ENCODE measurements around the gene GALR2.
A peak's percentile ranks its signal among the peaks of the same experiment; 100 is the strongest.
"Not testable (repeated sequence)": the region's sequence is repeated elsewhere in the genome, so short reads cannot be mapped to it uniquely, and the experiment has no call there.

GALR2 gene

DNA sequence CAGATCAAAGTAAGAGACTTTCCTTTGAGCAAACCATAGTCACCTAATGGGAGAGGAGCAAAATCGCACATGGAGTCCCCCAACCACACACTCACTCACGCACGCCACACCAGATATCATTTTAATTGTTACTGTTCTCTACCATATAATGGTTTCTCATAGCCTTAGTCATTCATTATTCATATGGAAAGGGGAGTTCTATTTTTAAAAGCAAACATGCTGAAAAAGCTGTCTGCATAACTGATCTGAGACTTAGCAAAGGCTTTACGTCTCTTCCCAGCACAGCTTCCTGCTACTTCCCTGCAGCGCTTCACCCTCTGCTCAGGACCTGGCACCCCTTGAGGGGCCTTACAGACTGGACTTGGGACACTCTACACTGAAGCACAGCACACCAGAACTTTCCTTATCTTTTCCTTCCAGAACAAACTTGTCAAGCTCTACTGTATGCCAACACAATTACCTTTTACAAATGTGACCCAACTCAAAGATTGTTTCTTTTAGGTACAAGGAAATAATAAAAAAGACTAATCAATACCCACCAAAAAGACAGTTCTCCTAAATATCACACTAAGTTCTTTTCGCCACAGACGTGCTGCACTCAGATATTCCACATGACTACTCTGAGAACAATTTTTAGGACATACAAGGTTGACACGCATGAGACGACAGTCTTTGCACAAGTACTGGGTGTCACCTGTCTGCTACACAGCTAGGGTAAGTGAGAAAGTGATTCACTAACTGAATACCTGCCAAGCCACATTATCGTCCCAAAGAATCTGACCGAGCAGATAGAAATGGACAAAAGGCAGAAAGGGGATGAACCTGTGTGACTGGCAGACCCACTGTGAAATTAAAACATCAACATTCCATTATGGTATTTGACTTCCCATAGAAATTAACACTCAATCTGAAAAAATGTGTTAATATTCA is 23.8 kb upstream of the GALR2 start:
- DNase-seq, result no peak

DNA sequence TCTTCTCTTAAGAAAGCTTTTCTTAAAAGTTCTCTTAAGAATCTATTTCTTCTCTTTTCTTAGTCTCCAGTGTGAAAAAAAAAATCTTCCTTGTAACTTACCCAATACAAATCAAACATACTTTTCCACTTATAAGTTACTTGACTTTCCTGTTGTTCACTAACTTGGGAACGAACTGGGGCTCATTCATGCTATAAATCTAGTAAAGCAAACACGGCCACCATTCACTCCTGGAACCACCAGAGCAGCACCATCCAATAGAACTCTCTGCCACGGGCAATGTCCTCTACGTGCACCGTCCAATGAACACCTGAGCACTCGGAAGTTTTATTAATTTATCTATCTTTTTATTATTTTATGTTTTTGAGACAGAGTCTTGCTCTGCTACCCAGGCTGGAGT is 23.0 kb upstream of the GALR2 start:
- DNase-seq, result no peak

DNA sequence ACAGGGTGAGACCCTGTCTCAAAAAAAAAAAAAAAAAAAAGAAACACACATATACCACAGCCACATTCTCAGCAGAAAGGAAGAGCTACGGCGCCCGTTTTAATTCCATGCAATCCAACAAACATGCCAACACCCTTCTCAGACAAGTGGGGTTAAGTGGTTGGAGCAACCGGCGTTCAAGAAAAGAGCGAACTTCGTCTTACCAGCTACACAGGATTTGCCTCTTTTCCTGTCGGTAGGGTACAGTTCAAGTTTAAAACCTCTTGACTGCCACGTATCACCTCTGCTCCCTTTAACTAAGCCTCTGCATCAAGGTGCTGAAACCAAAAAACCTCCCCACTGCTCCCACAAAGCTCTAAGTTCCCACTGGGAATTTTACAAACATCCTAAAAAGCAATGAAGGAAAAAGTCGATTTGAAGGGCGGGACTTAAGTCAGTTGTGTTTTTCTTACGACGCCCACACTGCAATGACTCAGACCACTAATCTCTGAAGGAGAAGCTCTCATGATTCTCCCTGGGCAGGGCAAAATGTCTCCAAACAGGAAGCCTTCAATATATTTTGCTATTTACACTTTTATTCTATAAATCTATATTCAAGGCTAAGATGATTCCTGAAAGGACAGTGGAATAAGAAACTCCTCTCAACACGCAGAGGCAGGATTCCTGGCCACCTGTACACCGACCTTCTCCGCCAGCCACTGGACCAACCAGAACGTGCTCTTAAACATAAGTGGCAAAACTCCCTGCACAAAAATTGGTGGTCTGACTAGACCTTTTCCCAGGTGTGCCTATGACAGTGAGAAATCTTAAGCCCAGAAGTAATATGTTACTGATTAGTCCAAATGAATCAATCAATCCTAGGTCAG is 21.1 kb upstream of the GALR2 start:
- DNase-seq, result no peak

DNA sequence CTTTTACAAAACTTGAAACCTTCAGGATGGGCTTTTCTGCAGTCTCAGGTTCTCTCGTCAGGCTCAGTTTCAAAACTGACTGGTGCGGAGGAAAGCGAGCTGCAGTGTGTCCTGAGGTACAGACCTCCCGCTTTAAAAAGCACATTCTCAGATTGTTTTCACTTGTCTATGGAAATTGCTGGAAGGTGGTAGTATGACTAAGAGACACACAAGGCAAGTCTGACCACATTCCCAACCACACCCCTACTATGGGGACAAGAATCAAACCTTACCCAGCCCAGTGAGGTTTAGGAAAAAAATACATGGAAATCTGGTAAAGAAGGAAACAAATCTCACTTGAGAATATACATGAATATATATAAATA is 20.5 kb upstream of the GALR2 start:
- no peak for DNase-seq

GRCh38 chr17:76056882-76057281 is 17.7 kb upstream of the GALR2 start:
- no peak for DNase-seq

- not testable (repeated sequence) for DNase-seq
Measured at GRCh38 chr17:76058264-76058663, 16.3 kb upstream of the GALR2 start.

DNA sequence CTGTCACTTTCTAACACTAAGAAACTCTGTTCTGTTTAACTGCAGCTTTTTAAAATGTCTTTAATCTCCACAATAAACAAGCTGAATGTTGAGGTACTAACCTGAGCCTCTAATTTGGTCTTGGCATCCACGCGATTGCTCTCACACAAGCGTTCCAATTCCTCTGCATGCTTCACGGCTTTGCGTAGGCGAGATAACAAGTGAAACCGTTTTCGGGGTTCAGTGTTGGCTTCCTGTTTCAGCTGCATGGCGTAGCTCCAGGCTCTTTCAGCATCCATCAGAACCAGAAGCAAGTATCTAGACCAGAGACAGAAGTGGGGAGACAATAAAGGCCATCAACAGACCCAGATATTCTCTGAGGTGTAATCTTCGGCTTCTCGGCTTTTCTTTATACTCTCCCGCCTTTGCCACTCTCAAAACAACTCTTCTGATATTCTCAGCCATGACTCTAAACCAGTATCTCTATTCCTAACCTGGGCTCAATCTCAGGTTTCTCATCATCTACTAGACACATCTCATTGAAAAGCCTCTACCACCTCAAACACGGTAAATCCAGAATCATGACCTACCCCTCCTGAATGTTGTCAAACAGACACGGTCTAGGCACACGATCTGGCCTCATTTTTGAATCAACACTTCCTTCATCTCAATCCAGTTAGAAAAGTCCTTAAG is 10.6 kb upstream of the GALR2 start:
- no peak for DNase-seq

DNA sequence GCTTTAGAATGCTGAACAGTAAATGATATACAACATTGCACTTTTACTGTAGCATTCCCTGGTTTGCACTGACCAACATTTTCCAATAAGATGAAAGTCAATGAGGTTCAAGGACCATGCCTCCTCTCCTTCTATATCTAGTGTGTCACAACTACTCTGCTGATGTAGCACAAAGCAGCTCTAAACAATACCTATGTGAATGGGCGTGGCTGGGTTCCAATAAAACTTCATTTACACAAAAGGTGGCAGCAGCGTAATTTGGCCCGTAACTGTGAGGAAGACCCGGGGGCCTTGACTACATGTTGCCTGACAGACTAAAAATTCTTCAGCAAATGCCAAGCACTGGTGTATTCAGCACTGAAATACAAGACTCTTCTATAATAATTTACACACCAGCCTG is 8.8 kb upstream of the GALR2 start:
- DNase-seq, result no peak

GRCh38 chr17:76071531-76072147 is 2.9 kb upstream of the GALR2 start:
- DNase-seq, result no peak

DNA sequence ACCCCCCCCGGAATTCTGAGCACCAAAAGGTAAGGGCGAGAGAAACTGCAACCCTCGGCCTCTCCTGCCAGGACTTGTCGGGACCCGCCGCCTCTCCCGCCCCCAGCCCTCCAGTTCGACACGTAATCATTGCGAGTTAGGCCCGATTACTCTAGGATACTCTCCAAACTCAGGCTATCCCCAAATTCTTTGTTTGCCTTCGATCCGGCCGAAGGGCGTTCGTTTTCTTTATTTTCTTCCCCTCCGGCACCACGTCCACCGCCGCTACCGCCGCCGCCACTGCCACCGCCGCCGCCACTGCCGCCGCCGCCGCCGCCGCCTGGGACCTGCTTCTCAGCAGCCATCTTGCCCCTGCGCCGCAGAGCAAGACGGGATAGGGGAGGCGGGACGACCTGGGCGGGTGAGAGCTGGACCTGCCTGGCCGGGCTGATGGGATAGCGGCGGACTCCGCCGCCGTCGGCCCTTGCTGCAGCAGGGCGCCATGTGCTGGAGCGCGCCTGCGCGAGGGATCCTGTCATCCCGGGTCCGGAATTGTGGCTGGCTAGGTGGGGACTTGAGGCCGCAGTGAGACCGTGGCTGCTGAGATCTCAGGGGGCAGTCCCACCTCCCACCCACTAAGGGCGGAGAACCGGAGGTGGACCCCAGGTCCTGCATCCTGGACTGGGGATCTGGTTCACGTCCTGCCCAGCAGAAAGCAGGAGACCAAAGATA is 2.3 kb upstream of the GALR2 start, which contains the start of gene SRP68:
SRP68 (minus strand) TSS at position 370 of the 711 bp plus-strand sequence; CDS start at position 344, 26 bp downstream.
- peak; percentile 89 for DNase-seq

- no peak for DNase-seq
Measured at GRCh38 chr17:76075364-76076145, 974 bp downstream of the GALR2 start.

DNA sequence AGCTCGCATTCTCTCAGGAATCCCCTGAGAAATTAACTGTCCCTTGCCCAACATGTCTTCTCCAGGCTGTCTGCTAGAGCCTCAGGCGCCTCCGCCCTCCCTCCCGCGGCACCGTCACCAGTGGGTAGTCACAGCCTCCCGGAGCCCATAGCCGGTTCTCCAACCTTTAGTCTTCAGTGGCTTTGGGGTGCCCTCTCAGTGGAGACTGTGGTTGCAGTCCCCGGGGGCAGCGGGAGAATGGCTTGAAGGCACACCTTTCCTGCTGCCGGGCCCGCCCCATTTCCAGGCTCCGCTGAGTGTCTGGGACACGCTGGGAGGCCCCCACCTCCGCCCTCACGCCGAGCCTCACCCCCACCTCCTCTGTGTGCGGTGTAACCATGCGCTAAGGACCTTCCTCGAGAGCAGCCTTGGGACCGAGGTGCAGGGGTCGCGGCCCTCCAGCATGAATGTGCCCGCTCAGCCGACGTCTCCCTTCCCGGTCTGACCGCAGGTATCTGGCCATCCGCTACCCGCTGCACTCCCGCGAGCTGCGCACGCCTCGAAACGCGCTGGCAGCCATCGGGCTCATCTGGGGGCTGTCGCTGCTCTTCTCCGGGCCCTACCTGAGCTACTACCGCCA is 1.7 kb downstream of the GALR2 start:
- no peak for DNase-seq

DNA sequence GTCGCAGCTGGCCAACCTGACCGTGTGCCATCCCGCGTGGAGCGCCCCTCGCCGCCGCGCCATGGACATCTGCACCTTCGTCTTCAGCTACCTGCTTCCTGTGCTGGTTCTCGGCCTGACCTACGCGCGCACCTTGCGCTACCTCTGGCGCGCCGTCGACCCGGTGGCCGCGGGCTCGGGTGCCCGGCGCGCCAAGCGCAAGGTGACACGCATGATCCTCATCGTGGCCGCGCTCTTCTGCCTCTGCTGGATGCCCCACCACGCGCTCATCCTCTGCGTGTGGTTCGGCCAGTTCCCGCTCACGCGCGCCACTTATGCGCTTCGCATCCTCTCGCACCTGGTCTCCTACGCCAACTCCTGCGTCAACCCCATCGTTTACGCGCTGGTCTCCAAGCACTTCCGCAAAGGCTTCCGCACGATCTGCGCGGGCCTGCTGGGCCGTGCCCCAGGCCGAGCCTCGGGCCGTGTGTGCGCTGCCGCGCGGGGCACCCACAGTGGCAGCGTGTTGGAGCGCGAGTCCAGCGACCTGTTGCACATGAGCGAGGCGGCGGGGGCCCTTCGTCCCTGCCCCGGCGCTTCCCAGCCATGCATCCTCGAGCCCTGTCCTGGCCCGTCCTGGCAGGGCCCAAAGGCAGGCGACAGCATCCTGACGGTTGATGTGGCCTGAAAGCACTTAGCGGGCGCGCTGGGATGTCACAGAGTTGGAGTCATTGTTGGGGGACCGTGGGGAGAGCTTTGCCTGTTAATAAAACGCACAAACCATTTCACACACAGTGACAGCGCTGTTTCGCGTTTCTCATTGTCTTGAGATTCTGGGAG is 2.4 kb downstream of the GALR2 start:
- no peak for DNase-seq

DNA sequence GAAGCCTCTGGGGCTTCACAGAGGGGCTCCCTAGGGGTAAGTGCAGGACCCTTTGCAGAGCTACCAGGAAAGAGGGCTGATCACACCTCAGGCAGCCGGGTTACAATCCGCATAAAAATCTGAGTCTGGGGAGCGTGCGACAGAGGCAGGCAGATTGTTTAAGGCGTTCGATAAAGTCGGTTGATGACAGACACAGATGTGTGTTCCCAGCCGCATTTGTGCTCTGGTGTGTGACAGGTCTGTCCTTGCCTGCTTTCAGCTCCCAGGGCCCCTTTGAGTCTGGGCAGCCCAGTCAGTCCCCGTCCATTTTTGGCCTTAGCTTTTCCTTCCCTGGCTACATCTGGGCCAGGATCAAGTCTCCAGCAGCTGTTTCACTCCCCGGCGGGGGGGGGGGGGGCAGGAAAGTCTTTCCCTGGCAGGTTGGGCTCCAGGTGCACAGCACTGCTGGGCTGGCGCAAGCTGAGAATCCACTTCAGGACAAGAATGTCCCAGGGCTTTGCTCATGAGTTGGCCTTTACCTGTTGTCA is 3.1 kb downstream of the GALR2 start:
- no peak for DNase-seq

- not testable (repeated sequence) for DNase-seq
Measured at GRCh38 chr17:76078370-76078769, 3.8 kb downstream of the GALR2 start.

GRCh38 chr17:76078860-76079534 is 4.4 kb downstream of the GALR2 start, which contains the start of gene ZACN:
ZACN (plus strand) TSS chr17:76079182; CDS start chr17:76079265, 83 bp downstream.
- DNase-seq, result no peak

- no peak for DNase-seq
Measured at GRCh38 chr17:76079535-76079955, 5.0 kb downstream of the GALR2 start.

- DNase-seq, result no peak
Measured at GRCh38 chr17:76079956-76080767, 5.6 kb downstream of the GALR2 start.

Measured in NCI-H2081 treated with DMSO at 0.1 percent for 48 hours (cell line).